ENCODE data around the gene SRD5A3. TPM values are rescaled to one million over a fixed set of nuclear protein-coding genes. Genes with fewer than 3 reads are reported as not detected.
A peak's percentile ranks its signal among the peaks of the same experiment; 100 is the strongest.
"Not testable (repeated sequence)": the region's sequence is repeated elsewhere in the genome, so short reads cannot be mapped to it uniquely, and the experiment has no call there.

SRD5A3 gene
- total RNA-seq, 4 donors from 2014 or later = 9.3 to 24.8 (median 17.1) TPM

DNA sequence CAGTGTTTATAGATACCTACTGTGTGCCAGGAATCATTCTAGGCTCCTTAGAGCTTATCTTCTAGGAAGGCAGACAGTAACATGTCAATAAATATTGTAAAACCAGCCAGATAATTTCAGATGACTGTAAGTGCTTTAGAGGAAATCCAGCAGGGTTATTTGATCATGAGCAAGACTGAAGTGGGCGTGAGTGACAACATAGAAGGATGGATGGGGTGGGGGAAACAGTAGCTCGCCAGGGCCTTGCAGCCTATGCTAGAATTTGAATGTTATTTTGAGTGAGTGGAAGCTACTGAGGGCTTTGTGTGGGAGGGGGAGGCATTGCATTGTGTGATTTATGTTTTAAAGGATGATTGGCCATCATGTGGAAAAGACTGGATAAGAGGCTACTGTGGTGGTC is 6.7 kb downstream of the SRD5A3 start:
- 95% methylated on average over 2 of the region's 2 CpGs for WGBS
- TF ChIP-seq, protein P1, sequence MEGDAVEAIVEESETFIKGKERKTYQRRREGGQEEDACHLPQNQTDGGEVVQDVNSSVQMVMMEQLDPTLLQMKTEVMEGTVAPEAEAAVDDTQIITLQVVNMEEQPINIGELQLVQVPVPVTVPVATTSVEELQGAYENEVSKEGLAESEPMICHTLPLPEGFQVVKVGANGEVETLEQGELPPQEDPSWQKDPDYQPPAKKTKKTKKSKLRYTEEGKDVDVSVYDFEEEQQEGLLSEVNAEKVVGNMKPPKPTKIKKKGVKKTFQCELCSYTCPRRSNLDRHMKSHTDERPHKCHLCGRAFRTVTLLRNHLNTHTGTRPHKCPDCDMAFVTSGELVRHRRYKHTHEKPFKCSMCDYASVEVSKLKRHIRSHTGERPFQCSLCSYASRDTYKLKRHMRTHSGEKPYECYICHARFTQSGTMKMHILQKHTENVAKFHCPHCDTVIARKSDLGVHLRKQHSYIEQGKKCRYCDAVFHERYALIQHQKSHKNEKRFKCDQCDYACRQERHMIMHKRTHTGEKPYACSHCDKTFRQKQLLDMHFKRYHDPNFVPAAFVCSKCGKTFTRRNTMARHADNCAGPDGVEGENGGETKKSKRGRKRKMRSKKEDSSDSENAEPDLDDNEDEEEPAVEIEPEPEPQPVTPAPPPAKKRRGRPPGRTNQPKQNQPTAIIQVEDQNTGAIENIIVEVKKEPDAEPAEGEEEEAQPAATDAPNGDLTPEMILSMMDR (IDR thresholded peaks at IDR 0.05) = no peak
- no peak for TF ChIP-seq POLR2AphosphoS5 (IDR thresholded peaks at IDR 0.05)
- TF ChIP-seq EP300 (IDR thresholded peaks at IDR 0.05) = no peak
- no peak for TF ChIP-seq POLR2A (IDR thresholded peaks at IDR 0.05)
- H3K4me3 ChIP-seq = no peak overlapping the region

DNA sequence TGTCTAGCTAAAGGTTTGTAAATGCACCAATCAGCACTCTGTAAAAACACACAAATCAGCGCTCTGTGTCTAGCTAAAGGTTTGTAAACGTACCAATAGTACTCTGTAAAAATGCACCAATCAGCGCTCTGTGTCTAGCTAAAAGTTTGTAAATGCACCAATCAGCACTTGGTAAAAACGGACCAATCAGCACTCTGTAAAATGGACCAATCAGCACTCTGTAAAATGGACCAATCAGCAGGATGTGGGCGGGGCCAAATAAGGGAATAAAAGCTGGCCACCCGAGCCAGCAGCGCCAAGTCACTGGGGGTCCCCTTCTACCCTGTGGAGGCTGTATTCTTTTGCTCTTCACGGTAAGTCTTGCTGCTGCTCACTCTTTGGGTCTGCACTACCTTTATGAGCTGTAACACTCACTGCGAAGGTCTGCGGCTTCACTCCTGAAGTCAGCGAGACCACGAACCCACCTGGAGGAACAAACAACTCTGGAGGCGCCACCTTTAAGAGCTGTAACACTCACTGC is 7.2 kb downstream of the SRD5A3 start:
- H3K9me3 ChIP-seq; H3K36me3 ChIP-seq; H3K27ac ChIP-seq; H3K4me3 ChIP-seq; DNase-seq (ENCODE audit: low spot score in 2 of 2); H3K27me3 ChIP-seq: not testable (repeated sequence)
- peaks cover 40% of the 10 kb centered on the region for H3K4me1 ChIP-seq
- 98% methylated on average over 13 of the region's 13 CpGs for WGBS

More for the DNA sequence above, 6.7 kb downstream of the SRD5A3 start:
- no peak overlapping the region for H3K27ac ChIP-seq
- DNase-seq (ENCODE audit: low spot score in 2 of 2) = no peak
- no peaks in the 10 kb centered on the region for H3K9me3 ChIP-seq
- no peaks in the 10 kb centered on the region for H3K27me3 ChIP-seq
- H3K36me3 ChIP-seq = no peaks in the 10 kb centered on the region
- peaks cover 40% of the 10 kb centered on the region for H3K4me1 ChIP-seq

DNA sequence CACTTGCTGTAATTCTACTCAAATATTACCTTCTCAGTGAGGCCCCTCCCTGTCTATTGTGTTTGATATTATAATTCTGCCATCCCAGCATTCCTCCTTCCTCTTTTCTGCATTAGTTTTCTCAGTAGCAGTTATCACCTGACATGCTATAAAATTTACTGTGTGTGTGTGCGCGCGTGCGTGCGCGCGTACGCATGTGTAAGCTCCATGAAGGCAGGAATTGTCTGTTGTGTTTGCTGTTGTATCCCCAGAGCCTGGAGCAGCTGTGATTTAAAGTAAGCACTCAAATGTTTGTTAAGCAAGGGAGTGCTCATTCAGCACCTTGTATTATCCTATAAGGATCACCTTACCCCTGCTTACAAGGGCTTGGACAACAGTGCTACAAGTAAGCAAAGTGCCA is 8.6 kb downstream of the SRD5A3 start:
- no peaks in the 10 kb centered on the region for H3K9me3 ChIP-seq
- 98% methylated on average over 8 of the region's 8 CpGs for WGBS
- TF ChIP-seq, protein P1 (IDR thresholded peaks at IDR 0.05) = no peak
- TF ChIP-seq EP300 (IDR thresholded peaks at IDR 0.05) (no peak), POLR2AphosphoS5 (IDR thresholded peaks at IDR 0.05) (no peak), POLR2A (IDR thresholded peaks at IDR 0.05) (no peak)
- H3K4me3 ChIP-seq = no peak overlapping the region
- no peak overlapping the region for H3K27ac ChIP-seq
- no peak for DNase-seq (ENCODE audit: low spot score in 2 of 2)
- no peaks in the 10 kb centered on the region for H3K27me3 ChIP-seq
- peaks cover 49% of the 10 kb centered on the region for H3K4me1 ChIP-seq
- H3K36me3 ChIP-seq = no peaks in the 10 kb centered on the region

DNA sequence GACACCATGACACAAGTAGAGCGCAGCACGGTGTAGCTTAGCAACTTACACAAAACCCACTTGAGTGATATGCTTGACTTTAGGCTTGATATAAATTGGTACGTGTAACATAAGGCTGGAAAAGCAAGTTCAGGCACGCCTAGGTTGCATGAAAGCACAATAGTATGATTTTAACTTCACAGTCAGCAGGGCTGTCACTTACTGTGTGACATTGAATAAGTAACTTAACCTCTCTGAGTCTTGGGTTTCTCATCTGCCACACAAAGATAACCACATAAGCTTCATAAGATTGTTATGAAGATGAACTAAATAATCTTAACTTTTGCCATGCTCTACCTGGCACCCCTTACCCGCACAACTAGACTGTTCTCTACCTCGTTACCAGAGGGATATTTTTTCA is 9.5 kb downstream of the SRD5A3 start:
- no peaks in the 10 kb centered on the region for H3K36me3 ChIP-seq
- H3K27ac ChIP-seq = no peak overlapping the region
- H3K4me3 ChIP-seq = no peak overlapping the region
- no peaks in the 10 kb centered on the region for H3K27me3 ChIP-seq
- 63% methylated on average over 6 of the region's 6 CpGs for WGBS
- H3K4me1 ChIP-seq = peaks cover 53% of the 10 kb centered on the region
- no peak for DNase-seq (ENCODE audit: low spot score in 2 of 2)
- TF ChIP-seq POLR2AphosphoS5 (IDR thresholded peaks at IDR 0.05) (peak in 1 of 3 donors; percentile 20), POLR2A (IDR thresholded peaks at IDR 0.05) (no peak), EP300 (IDR thresholded peaks at IDR 0.05) (no peak)
- TF ChIP-seq, protein P1 (IDR thresholded peaks at IDR 0.05) = no peak
- no peaks in the 10 kb centered on the region for H3K9me3 ChIP-seq

DNA sequence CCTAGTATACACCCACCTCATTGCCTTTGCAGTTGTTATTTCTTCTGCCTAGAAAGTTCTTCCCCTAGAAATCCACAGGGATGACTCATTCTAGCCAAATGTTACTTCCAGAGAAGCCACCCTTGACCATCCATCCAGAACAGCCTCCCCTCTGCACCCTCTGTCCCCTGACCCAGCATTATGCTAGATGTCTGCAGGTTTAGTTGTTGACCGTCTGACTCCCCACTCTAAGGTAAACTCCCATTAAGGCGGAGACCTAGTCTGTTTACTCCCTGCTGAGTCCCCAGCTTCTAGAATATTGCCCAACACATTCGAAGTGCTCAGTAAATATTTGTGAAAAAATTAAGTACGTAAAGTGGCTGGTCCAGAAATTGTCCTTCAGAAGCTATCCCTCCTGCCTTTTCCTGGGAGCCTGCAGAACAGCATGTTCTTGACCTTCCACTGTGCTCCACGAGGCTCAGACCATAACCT is 11.0 kb downstream of the SRD5A3 start:
- H3K9me3 ChIP-seq = no peaks in the 10 kb centered on the region
- DNase-seq (ENCODE audit: low spot score in 2 of 2) = no peak
- H3K36me3 ChIP-seq = no peaks in the 10 kb centered on the region
- H3K4me3 ChIP-seq = no peak overlapping the region
- H3K27ac ChIP-seq = peak overlapping the region; percentile 73
- TF ChIP-seq POLR2AphosphoS5 (IDR thresholded peaks at IDR 0.05) = no peak
- no peak for TF ChIP-seq EP300 (IDR thresholded peaks at IDR 0.05)
- no peak for TF ChIP-seq POLR2A (IDR thresholded peaks at IDR 0.05)
- TF ChIP-seq, protein P1 (IDR thresholded peaks at IDR 0.05) = no peak
- WGBS = 61% methylated on average over 5 of the region's 5 CpGs
- peaks cover 59% of the 10 kb centered on the region for H3K4me1 ChIP-seq
- no peaks in the 10 kb centered on the region for H3K27me3 ChIP-seq

DNA sequence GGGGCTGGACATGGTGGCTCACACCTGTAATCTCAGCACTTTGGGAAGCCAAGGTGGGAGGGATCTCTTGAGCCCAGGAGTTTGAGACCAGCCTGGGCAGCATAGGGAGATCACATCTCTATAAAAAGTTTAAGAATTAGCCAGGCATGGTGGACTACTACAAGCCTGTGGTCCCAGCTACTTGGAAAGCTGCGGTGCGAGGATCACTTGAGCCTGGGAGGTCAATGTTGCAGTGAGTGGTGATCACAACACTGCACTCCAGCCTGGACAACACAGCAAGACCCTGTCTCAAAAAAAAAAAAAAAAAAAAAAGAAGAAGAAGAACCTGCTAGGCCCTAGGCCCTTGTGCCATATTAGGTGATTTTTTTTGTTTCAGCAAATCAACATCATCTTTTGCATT is 12.2 kb downstream of the SRD5A3 start:
- H3K36me3 ChIP-seq = no peaks in the 10 kb centered on the region
- WGBS = 97% methylated on average over 2 of the region's 2 CpGs
- no peaks in the 10 kb centered on the region for H3K27me3 ChIP-seq
- H3K4me3 ChIP-seq = no peak overlapping the region
- peaks cover 59% of the 10 kb centered on the region for H3K4me1 ChIP-seq
- DNase-seq (ENCODE audit: low spot score in 2 of 2) = no peak
- no peak for TF ChIP-seq EP300 (IDR thresholded peaks at IDR 0.05)
- TF ChIP-seq, protein P1 (IDR thresholded peaks at IDR 0.05) = no peak
- no peak for TF ChIP-seq POLR2A (IDR thresholded peaks at IDR 0.05)
- H3K27ac ChIP-seq = peak overlapping the region; percentile 73
- no peaks in the 10 kb centered on the region for H3K9me3 ChIP-seq

All from suprapubic skin (tissue), 4 donors.